SJSA1 (cell line): ENCODE data around the gene BRIP1. TPM values are rescaled to one million over a fixed set of nuclear protein-coding genes. Genes with fewer than 3 reads are reported as not detected.

ENCODE experiments used
- DNase-seq, 2 experiments: peaks; one replicate each; pipeline ENCODE4 v3.0.0-alpha.2; 2015 to 2020; ENCODE audit warnings: low spot score in 2 of 2, low read depth in 1 of 2
- H3K27ac ChIP-seq: fragments of 250-450 bp; sonication (Bioruptor Pico); 2 replicates; pipeline ENCODE4 v1.5.1; 2020; ENCODE audit warnings: mild to moderate bottlenecking, moderate library complexity
- H3K27me3 ChIP-seq: fragments of 250-450 bp; sonication (Bioruptor Pico); replicated peaks from 2 replicates; pipeline ENCODE4 v1.5.1; 2020; ENCODE audit warnings: mild to moderate bottlenecking, moderate library complexity
- H3K36me3 ChIP-seq: fragments of 250-450 bp; sonication (Bioruptor Pico); 2 replicates; pipeline ENCODE4 v1.5.1; 2020; ENCODE audit warnings: mild to moderate bottlenecking
- H3K4me1 ChIP-seq: fragments of 250-450 bp; sonication (Bioruptor Pico); replicated peaks from 2 replicates; pipeline ENCODE4 v1.6.1; 2021; ENCODE audit warnings: mild to moderate bottlenecking
- H3K4me3 ChIP-seq: fragments of 250-450 bp; sonication (Bioruptor Pico); 2 replicates; pipeline ENCODE4 v1.5.1; 2020; ENCODE audit warnings: mild to moderate bottlenecking
- H3K9me3 ChIP-seq: fragments of 250-450 bp; sonication (Bioruptor Pico); replicated peaks from 2 replicates; pipeline ENCODE4 v1.5.1; 2020; ENCODE audit warnings: mild to moderate bottlenecking
- total RNA-seq: library from RNA; depleted of rRNA; stranded (reverse); fragments of >200 nt; shearing (Covaris generic); gene quantifications from 2 replicates; pipeline ENCODE4 v1.2.3, GENCODE V29; 2014

Gene BRIP1
- total RNA-seq, 1 experiment from 2014 or later = 53.2 TPM

GRCh38 chr17:61714300-61714699 lies 149.0 kb downstream of the BRIP1 start:
- Histone ChIP-seq H3K36me3 (peaks cover 44% of the 10 kb centered on the region), H3K9me3 (peaks cover 7% of the 10 kb centered on the region), H3K4me1 (no peaks in the 10 kb centered on the region), H3K27ac (no peak overlapping the region), H3K27me3 (no peaks in the 10 kb centered on the region), H3K4me3 (no peak overlapping the region)
- no peak for DNase-seq

GRCh38 chr17:61713035-61713434 lies 150.3 kb downstream of the BRIP1 start:
- DNase-seq = no peak
- Histone ChIP-seq H3K27me3 (no peaks in the 10 kb centered on the region), H3K36me3 (peaks cover 47% of the 10 kb centered on the region), H3K9me3 (peaks cover under 1% of the 10 kb centered on the region), H3K27ac (no peak overlapping the region), H3K4me1 (no peaks in the 10 kb centered on the region), H3K4me3 (no peak overlapping the region)

- Histone ChIP-seq H3K4me1 (no peaks in the 10 kb centered on the region), H3K27ac (no peak overlapping the region), H3K4me3 (no peak overlapping the region), H3K36me3 (peaks cover 53% of the 10 kb centered on the region), H3K9me3 (no peaks in the 10 kb centered on the region), H3K27me3 (no peaks in the 10 kb centered on the region)
- DNase-seq = no peak
Observed at GRCh38 chr17:61710546-61710945, 152.8 kb downstream of the BRIP1 start.

- no peaks in the 10 kb centered on the region for H3K9me3 ChIP-seq
- no peak overlapping the region for H3K27ac ChIP-seq
- H3K27me3 ChIP-seq = no peaks in the 10 kb centered on the region
- no peaks in the 10 kb centered on the region for H3K4me1 ChIP-seq
- no peak overlapping the region for H3K4me3 ChIP-seq
- H3K36me3 ChIP-seq = peaks cover 52% of the 10 kb centered on the region
- no peak for DNase-seq
Observed at GRCh38 chr17:61709567-61709966, 153.8 kb downstream of the BRIP1 start.

- Histone ChIP-seq H3K4me1 (no peaks in the 10 kb centered on the region), H3K36me3 (peaks cover 66% of the 10 kb centered on the region), H3K27me3 (no peaks in the 10 kb centered on the region), H3K27ac (no peak overlapping the region), H3K9me3 (peaks cover 6% of the 10 kb centered on the region), H3K4me3 (no peak overlapping the region)
- no peak for DNase-seq
Observed at GRCh38 chr17:61704935-61705449, 158.3 kb downstream of the BRIP1 start.

GRCh38 chr17:61702450-61702849 lies 160.9 kb downstream of the BRIP1 start:
- no peaks in the 10 kb centered on the region for H3K4me1 ChIP-seq
- H3K27ac ChIP-seq = no peak overlapping the region
- no peak overlapping the region for H3K4me3 ChIP-seq
- H3K36me3 ChIP-seq = peaks cover 59% of the 10 kb centered on the region
- no peak for DNase-seq
- no peaks in the 10 kb centered on the region for H3K27me3 ChIP-seq
- H3K9me3 ChIP-seq = peaks cover 12% of the 10 kb centered on the region

- Histone ChIP-seq H3K27ac (no peak overlapping the region), H3K27me3 (no peaks in the 10 kb centered on the region), H3K4me1 (no peaks in the 10 kb centered on the region), H3K36me3 (peaks cover 54% of the 10 kb centered on the region), H3K4me3 (no peak overlapping the region), H3K9me3 (peaks cover 12% of the 10 kb centered on the region)
- DNase-seq = no peak
Observed at GRCh38 chr17:61701978-61702377, 161.3 kb downstream of the BRIP1 start.

GRCh38 chr17:61701334-61701733 lies 162.0 kb downstream of the BRIP1 start:
- Histone ChIP-seq H3K36me3 (peaks cover 50% of the 10 kb centered on the region), H3K4me1 (no peaks in the 10 kb centered on the region), H3K9me3 (peaks cover 12% of the 10 kb centered on the region), H3K4me3 (no peak overlapping the region), H3K27ac (no peak overlapping the region), H3K27me3 (no peaks in the 10 kb centered on the region)
- DNase-seq = no peak

GRCh38 chr17:61700252-61700651 lies 163.1 kb downstream of the BRIP1 start:
- no peak overlapping the region for H3K4me3 ChIP-seq
- H3K27me3 ChIP-seq = no peaks in the 10 kb centered on the region
- no peak for DNase-seq
- H3K4me1 ChIP-seq = no peaks in the 10 kb centered on the region
- peaks cover 48% of the 10 kb centered on the region for H3K36me3 ChIP-seq
- peaks cover 12% of the 10 kb centered on the region for H3K9me3 ChIP-seq
- no peak overlapping the region for H3K27ac ChIP-seq

- Histone ChIP-seq H3K4me3 (no peak overlapping the region), H3K9me3 (peaks cover 12% of the 10 kb centered on the region), H3K36me3 (peaks cover 43% of the 10 kb centered on the region)
Observed at GRCh38 chr17:61699694-61700093, 163.6 kb downstream of the BRIP1 start.

GRCh38 chr17:61699032-61699431 lies 164.3 kb downstream of the BRIP1 start:
- DNase-seq = no peak
- Histone ChIP-seq H3K4me1 (no peaks in the 10 kb centered on the region), H3K27ac (no peak overlapping the region), H3K36me3 (peaks cover 43% of the 10 kb centered on the region), H3K9me3 (peaks cover 12% of the 10 kb centered on the region), H3K4me3 (no peak overlapping the region), H3K27me3 (no peaks in the 10 kb centered on the region)

More at GRCh38 chr17:61699694-61700093, 163.6 kb downstream of the BRIP1 start:
- no peak for DNase-seq
- Histone ChIP-seq H3K27ac (no peak overlapping the region), H3K4me1 (no peaks in the 10 kb centered on the region), H3K27me3 (no peaks in the 10 kb centered on the region)

- H3K27ac ChIP-seq = no peak overlapping the region
- no peaks in the 10 kb centered on the region for H3K4me1 ChIP-seq
- H3K4me3 ChIP-seq = no peak overlapping the region
- no peaks in the 10 kb centered on the region for H3K27me3 ChIP-seq
- peaks cover 44% of the 10 kb centered on the region for H3K36me3 ChIP-seq
- DNase-seq = no peak
- H3K9me3 ChIP-seq = peaks cover 12% of the 10 kb centered on the region
Observed at GRCh38 chr17:61698244-61698643, 165.1 kb downstream of the BRIP1 start.

- Histone ChIP-seq H3K27ac (no peak overlapping the region), H3K27me3 (no peaks in the 10 kb centered on the region), H3K4me3 (no peak overlapping the region), H3K9me3 (peaks cover 8% of the 10 kb centered on the region), H3K36me3 (peaks cover 31% of the 10 kb centered on the region), H3K4me1 (no peaks in the 10 kb centered on the region)
- no peak for DNase-seq
Observed at GRCh38 chr17:61695779-61696337, 167.5 kb downstream of the BRIP1 start.

GRCh38 chr17:61694095-61694494 lies 169.2 kb downstream of the BRIP1 start:
- Histone ChIP-seq H3K9me3 (no peaks in the 10 kb centered on the region), H3K27ac (no peak overlapping the region), H3K4me1 (no peaks in the 10 kb centered on the region), H3K4me3 (no peak overlapping the region), H3K27me3 (no peaks in the 10 kb centered on the region), H3K36me3 (peaks cover 26% of the 10 kb centered on the region)
- DNase-seq = no peak
